Measurements from ENCODE around the gene HSD3B2. TPM values are rescaled to one million over a fixed set of nuclear protein-coding genes. Genes with fewer than 3 reads are reported as not detected.

Gene HSD3B2
- total RNA-seq, 2 donors from 2014 or later = not detected

DNA sequence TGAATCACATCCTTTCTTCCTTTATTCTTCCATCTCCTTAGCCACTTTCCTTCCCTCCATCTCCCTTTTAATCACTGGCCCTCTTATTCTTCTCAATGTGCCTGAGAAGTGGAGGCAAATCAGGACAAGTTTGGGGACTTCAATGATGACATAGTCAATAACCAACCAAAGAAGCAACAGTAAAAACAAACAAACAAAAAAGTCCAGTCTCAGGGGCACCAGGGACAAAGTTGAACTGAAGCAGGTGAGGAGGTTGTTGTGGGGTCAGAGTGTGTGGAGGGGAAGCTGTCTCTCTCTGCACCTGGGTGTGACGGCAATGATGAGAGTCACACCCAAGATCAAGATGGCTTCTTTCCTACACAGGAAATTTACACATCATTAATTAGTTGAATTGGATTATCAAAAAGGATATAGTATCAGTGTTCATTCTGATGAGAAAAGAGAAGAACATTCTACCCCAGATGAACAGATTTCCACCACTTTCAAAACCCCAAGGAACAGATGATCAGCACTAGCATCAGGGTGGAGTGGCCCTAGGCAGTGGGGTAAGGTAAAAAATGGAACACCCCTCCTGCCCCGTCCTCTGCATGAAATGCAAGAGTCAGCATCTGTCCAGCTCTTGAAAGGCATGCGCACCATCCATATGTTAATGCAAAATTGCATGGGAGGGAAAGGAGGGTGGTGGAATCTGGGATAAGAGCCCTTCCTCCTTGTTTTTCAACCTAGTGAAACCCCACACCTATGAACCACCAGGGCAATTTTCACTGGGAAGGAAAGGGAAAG, 32.6 kb downstream of the HSD3B2 start:
- intact Hi-C loops (cut with DNase I) = no loop called here
- ATAC-seq = no peak

DNA sequence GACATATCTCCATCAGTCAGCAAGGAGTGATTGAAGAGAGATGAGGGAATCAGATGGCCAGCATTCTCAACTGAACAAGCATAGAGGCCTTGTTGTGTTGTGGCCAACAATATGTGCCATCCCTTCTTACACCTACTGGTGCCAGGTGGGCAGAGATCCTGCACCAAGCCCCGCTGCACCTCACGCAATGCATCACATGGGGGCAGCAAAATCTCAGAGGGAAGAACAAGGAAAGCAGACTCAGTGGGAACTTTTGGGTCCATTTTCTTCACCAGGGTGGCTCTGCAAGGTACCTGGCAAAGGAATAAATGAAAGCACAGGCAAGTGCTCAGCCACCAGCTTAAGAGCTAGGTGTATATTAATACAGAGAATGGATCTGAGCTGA, 33.2 kb downstream of the HSD3B2 start:
- intact Hi-C loops (cut with DNase I) = no loop called here
- ATAC-seq (no peak), DNase-seq (no peak)

More for the DNA sequence above, 32.6 kb downstream of the HSD3B2 start:
- no peak for DNase-seq

DNA sequence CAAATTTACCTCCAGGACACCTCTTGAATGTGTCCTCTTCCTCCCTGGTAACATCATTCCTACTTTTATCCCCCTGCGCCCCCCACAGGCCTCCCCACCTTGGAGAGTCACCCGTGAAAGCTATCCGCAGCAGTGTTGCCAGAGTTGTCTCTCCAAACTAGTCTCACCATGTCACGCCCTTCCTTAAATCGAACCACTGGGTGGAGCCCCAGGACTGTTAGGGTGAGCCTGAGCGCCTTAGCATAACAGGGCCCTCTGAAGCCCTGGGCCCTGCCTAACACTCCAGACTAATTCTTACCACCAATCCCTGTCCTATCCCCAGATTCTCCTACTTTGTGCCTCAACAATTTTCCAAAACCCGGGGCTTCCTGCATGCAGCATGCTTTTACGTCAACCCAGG, 35.0 kb downstream of the HSD3B2 start:
- intact Hi-C loops (cut with DNase I) = no loop called here
- ATAC-seq (no peak), DNase-seq (no peak)

DNA sequence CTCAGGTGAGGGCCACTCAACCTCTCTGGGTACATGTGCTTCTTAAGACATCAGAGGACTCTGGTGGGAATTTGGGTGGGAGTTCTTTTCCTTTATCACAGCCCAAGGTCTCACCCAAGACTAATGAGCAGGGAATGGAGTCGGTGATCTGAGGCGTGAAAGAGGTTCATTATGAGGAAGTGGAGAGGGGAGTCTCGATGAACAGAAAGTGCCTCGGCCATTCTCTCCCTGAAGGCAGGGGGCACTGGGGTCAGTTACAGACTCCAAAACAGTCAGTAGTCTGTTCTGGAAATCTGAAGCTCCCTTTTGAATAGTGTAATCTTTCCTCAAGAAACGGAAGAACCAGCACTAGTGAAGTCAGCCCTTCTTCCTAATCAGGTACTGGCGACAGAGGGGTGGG, 36.2 kb downstream of the HSD3B2 start:
- ATAC-seq (no peak), DNase-seq (no peak)
- intact Hi-C loops (cut with DNase I) = no loop called here

DNA sequence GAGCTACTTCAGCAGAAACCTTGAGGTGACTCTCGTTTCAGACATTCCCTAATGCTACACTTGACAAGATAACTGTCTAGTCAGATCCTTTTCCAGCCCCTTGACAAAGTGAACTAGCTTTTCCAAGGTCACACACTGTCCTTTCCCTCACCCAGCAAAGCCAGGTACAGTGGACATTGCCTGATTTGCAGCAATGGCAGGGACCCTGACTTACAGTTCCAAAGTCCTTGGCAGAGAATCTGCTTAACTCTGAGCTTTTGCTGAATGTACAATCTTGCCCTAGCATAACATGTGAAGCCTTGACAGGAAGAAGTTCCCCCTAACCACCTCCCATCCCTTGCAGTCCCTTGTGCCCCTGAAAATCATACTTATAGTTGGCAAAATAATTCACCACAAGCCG, 37.1 kb downstream of the HSD3B2 start:
- no peak for ATAC-seq
- no peak for DNase-seq
- intact Hi-C loops (cut with DNase I) = no loop called here

DNA sequence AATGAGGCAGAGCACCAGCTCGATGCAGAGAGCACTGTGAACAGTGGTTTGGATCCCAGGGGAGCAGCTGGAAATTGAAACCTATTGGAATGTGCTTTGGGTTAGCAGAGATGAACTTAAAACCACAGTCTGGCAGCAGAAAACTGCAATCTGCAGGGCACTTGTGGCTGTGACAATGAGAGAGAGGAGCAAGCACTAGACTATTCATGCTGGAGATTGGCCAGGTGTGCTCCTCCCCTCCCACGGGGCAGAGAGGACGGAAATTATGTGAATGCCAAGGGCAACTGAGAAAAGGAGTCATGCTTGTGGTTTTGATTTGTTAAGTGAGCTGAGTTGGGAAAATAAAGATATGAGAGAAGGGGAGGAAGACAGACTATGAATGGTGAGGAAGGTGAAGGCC, 38.1 kb downstream of the HSD3B2 start:
- intact Hi-C loops (cut with DNase I) = no loop called here
- DNase-seq = no peak
- peak in 1 of 2 donors; percentile 71 for ATAC-seq

DNA sequence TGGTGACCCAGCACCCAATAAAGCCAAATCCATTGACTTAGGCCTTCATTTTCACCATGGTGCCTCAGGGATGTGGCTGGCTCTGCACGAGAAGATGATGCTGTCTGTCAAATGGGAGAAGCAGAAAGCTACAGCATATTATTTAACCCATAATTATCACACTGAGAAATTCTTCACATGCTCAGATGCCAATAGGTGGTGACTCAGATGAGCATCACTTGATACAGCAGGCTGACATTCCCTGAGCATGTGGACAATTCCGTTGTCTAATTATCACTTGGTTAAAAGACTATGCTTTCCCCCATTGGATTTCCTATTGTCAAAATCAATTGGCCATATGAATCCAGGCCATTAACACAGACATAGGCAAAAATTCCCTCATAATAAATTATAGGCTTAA, 48.0 kb downstream of the HSD3B2 start:
- ATAC-seq (no peak), DNase-seq (no peak)
- intact Hi-C loops (cut with DNase I) = no loop called here

DNA sequence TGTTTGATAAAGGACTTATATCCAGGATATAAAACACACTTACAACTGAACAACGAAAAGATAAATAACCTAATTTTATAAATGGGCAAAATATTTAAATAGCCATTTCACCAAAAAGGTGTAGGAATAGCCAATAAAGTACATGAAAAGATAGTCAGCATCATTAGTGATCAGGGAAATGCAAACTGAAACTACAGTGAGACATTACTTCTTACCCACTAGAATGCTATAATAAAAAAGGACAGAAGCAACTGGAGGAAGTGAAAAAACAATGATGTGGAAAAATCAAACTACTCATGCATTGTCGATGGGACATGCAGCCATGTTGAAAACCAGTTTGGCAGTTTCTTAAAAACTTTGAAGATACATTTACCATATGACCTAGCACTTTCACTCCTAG, 48.6 kb downstream of the HSD3B2 start:
- ATAC-seq (no peak), DNase-seq (no peak)
- intact Hi-C loops (cut with DNase I) = no loop called here

DNA sequence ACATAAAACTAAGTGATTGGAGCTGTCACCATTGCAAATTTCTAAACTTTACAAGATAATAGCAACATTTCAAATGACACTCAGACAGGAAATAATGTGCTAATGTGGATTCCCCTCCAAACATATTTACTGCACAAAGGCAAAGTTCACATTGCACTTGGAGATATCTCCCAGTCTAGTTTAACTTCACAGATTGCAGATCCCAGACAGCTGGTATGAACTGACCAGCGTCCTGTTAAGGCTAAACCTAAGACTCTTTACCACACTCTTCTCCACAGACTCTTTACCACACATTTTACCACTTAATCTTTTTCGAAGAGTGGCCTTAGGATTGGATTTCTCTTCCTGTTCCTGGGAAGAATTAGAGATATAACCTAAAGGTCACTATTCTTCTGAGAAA, 51.5 kb downstream of the HSD3B2 start:
- intact Hi-C loops (cut with DNase I) = no loop called here
- ATAC-seq (no peak), DNase-seq (no peak)

DNA sequence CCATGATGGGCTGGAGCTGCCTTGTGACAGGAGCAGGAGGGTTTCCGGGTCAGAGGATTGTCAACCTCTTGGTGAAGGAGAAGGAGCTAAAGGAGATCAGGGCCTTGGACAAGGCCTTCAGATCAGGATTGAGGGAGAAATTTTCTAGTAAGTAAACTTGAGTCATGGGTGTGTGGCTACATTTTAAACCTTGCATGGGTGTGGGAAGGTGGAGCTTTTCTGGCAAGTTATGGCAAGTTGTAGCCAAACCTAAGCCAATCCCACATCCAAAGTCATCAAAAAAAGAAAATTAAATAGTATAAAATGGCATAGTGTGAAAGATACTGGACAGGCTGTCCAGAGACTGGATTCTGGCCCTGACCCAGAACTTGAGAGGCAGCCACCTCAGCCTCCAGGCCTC, 52.3 kb downstream of the HSD3B2 start:
- DNase-seq = no peak
- no peak for ATAC-seq
- intact Hi-C loops (cut with DNase I) = no loop called here

DNA sequence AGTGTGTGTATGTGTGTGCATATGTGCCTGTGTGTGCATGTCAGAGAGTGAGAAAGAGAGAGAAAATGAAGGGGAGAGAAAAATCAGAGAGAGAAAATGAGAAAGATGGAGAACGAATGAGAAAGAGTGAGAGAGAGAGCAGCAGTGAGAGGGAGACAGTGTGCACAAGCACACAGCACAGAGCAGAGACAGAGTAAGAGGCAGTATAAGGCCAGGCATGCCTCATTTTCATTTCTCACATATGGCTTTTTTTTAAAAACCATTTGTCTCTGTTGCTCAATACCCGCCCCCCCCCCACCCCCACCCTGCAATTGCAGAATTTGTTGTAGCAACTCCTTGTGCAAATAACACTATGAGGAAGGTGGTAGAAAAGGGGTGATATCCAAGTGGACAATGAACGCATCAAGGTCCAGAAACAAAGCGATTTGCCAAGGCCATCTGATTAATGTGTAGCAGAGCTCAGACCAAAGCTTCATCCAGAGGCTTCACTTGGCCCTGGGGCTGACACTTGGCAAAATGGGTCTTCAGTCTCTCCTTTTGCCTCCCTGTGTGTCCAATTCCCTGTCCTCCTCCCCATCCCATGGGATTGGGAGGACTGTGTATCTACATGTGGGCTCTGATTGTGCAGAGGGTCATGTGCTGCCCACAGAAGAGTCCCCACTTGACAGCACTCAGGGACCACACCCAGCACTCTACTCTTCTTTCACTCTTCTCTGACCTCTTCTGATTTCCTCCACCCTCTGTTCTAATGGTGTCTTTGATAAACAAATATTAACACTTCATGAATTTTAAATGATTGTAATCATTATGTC, 53.1 kb downstream of the HSD3B2 start:
- DNase-seq = no peak
- intact Hi-C loops (cut with DNase I) = no loop called here
- no peak for ATAC-seq

DNA sequence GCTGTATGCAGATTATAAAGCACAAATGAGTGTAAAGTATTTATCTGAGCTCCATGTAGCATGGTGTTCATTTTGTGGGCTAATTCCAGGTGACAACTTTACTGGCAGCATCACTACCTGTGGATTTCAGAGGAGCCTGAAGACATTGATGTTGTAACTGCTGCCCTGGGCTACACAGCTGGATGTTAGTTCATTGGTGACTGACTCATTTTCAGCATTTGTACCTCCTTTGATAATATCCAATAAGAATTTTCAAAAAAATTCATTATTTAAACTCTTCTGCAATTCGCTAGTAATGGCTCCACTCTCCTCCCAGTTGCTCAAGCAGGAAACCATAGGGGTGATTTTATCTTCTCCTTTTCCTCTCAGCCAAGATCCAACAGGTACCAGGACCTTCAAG, 54.8 kb downstream of the HSD3B2 start:
- DNase-seq (no peak), ATAC-seq (no peak)
- intact Hi-C loops (cut with DNase I) = loop anchor here in 1 of 2 donors (10.0 kb wide), 1 partner anchor 205 kb away; no protein-coding TSS in a partner anchor

DNA sequence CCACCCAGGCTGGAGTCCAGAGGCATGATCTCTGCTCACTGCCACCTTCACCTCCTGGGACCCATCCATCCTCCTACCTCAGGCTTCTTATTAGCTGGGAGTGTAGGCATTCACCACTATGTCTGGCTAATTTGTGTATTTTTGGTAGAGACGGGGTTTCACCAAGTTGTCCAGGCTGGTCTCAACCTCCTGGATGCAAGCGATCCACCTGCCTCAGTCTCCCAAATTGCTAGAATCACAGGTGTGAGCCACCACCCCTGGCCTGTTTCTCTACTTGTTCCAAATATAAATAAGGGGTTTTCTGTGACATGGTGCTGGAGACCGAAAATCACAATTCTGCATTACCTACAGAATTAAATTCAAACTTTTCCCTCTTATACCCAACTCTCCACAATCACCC, 55.4 kb downstream of the HSD3B2 start:
- ATAC-seq = no peak
- intact Hi-C loops (cut with DNase I) = loop anchor here in 1 of 2 donors (10.0 kb wide), 1 partner anchor 204 kb away; no protein-coding TSS in a partner anchor
- no peak for DNase-seq

DNA sequence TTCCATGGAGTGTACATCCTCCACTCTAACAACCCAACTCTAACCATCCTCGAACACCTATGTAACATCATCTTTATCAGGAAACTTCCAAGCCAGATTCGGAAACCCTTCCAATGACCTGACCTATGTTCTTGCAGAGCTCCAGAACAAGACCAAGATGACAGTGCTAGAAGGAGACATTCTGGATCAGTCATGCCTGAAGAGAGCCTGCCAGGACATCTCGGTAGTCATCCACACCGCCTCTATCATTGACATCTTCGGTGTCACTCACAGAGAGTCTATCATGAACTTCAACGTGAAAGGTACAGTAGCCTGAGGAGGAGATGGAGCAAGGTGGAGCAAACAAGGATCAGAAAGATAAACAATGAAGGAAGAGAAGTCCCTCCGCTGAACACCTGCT, 56.0 kb downstream of the HSD3B2 start:
- intact Hi-C loops (cut with DNase I) = loop anchor here in 1 of 2 donors (10.0 kb wide), 1 partner anchor 204 kb away; no protein-coding TSS in a partner anchor
- ATAC-seq (no peak), DNase-seq (no peak)

DNA sequence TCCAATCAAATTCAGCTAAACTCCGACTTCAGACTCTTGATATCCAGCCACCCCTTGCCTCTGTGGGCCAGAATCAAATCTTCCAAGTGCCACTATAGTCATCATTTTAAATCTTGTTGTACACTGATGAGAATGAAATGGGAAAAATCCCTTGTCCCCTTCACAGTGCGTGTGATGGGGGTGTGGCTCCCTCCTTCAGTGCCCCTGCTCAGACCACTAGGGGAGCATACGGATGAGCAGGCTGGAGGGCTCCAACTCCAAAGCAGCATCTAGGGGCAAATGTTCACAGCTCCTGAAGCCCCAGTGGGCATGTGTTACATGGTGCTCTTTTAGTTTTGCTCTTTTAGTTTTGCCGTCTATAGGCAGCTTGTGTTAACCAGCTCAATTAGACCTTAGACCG, 56.6 kb downstream of the HSD3B2 start:
- intact Hi-C loops (cut with DNase I) = loop anchor here in 1 of 2 donors (10.0 kb wide), 1 partner anchor 203 kb away; no protein-coding TSS in a partner anchor
- ATAC-seq = no peak
- no peak for DNase-seq

DNA sequence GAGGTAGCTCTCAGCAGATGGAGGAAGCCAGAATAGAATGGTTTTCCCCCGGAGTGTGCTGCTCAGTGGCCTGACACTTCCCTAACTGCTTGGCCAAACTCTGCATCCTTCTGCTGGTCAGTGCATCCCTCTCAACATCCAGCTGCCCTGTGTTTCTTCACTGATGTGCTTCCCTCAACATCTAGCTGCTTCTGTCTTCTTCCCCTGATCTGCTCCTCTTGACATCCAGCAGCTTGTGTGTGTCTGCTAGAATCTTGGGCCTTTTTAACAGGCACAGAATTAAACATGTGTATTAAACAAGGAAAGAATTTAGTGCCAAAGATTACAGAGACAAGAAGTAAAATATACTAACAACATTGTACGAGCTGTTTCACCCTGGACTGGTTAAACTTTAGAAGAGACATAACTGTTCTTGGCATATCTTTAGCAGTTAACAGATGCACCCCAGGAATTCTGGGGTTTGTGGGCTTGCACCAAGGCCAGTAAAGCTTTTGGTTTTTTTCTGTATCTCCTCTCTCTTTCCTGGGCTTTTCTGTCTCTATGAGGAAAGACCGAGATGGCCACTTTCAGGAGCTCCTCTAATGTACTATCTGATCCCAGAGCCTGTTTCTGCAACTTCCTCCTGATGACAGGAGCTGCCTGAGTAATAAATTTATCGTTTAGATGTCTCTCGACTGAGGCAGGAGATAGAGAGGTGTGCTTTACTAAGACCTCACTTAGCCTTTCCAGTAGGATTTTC, 57.3 kb downstream of the HSD3B2 start:
- no peak for ATAC-seq

More for the DNA sequence above, 57.3 kb downstream of the HSD3B2 start:
- intact Hi-C loops (cut with DNase I) = loop anchor here in 1 of 2 donors (10.0 kb wide), 1 partner anchor 203 kb away; no protein-coding TSS in a partner anchor
- DNase-seq = no peak

Measured in left cardiac atrium (tissue), 4 donors.